ENCODE results near the gene RAD51B. TPM values are rescaled to one million over a fixed set of nuclear protein-coding genes. Genes with fewer than 3 reads are reported as not detected.

The RAD51B gene
- total RNA-seq, 5 donors from 2014 or later (not counting 1 experiment from before 2014, with no cell fraction given): 25.4 to 47.9 (median 30.0) TPM

DNA sequence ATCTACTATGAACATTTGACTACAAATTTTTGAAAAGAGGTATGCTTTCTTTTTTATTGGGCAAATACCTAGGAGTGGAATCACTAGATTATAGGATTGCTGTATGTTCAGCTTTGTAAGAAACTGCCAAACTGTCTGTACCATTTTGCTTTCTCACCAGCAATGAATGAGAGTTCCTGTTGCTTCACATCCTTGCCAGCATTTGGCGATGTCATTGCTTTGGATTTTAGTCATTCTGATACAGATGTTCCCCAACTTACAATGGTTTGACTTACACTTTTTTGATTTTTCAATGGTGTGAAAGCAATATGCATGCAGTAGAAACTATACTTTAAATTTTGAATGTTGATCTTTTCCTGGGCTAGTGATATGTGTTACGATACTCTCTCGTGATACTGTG lies 328.7 kb downstream of the RAD51B start:
- no peak overlapping the region for H3K27ac ChIP-seq (ENCODE audit: low read length)
- ChIA-PET POLR2A (interaction anchor here in 1 of 2 donors (0.6 to 0.7 kb wide), 2 partner anchors 23 to 685 kb away, joined by 3 read pairs; no protein-coding TSS in a partner anchor), CTCF (interaction anchor here in 1 of 2 donors (0.7 kb wide), 1 partner anchor 206 kb away, joined by 4 read pairs; no protein-coding TSS in a partner anchor)
- H3K4me1 Mint-ChIP-seq: peaks cover 13 to 16% (median 15%) of the 10 kb centered on the region in 3 donors
- H3K36me3 ChIP-seq (ENCODE audit: control insufficient read depth in 2 of 2, extremely low read depth in 1 of 2, insufficient read depth in 1 of 2, low read length in 1 of 2): no peaks in the 10 kb centered on the region
- WGBS (ENCODE audit: insufficient coverage): 93% methylated on average over 2 of the region's 3 CpGs
- no peak overlapping the region for H3K4me3 ChIP-seq (ENCODE audit: control insufficient read depth in 1 of 2, extremely low read depth in 1 of 2, low read length in 1 of 2)
- no peak overlapping the region for H3K4me3 Mint-ChIP-seq
- peaks cover 0 to 16% of the 10 kb centered on the region in 2 experiments for H3K4me1 ChIP-seq (ENCODE audit: control insufficient read depth in 1 of 2, extremely low read depth in 1 of 2, insufficient read depth in 2 of 2, low read length in 2 of 2)
- H3K27me3 ChIP-seq (replicated peaks in 1 of 2; ENCODE audit: control insufficient read depth in 2 of 2, extremely low read depth in 1 of 2, insufficient read depth in 2 of 2, low read length in 1 of 2): no peaks in the 10 kb centered on the region
- peaks cover 23 to 45% (median 24%) of the 10 kb centered on the region in 3 donors for H3K9me3 Mint-ChIP-seq
- no peak for DNase-seq
- no peak overlapping the region for H3K27ac Mint-ChIP-seq
- no peak for ATAC-seq (replicated peaks in 1 of 4)
- H3K9me3 ChIP-seq: no peaks in the 10 kb centered on the region
- no peaks in the 10 kb centered on the region for H3K27me3 Mint-ChIP-seq
- H3K36me3 Mint-ChIP-seq: peaks cover 30% of the 10 kb centered on the region

DNA sequence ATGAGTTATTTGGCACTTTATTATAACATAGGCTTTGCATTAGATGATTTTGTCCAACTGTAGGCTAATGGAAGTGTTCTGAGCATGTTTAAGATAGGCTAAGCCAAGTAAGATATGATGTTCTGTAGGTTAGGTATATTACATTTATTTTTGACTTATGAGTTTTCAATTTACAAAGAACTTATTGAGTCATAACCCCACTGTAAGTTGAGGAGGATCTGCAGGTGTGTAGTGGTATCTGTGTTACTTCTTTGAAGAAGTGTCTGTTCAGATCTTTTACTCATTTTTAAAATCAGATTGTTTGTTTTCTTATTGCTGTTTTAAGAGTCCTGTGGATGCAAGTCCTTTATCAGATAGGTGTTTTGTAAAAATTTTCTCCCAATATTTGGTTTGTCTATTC lies 329.2 kb downstream of the RAD51B start:
- H3K9me3 Mint-ChIP-seq: peaks cover 26 to 48% (median 27%) of the 10 kb centered on the region in 3 donors
- Histone ChIP-seq H3K4me1 (ENCODE audit: control insufficient read depth in 1 of 2, extremely low read depth in 1 of 2, insufficient read depth in 2 of 2, low read length in 2 of 2) (peaks cover 0 to 11% of the 10 kb centered on the region in 2 experiments), H3K9me3 (no peaks in the 10 kb centered on the region), H3K27me3 (replicated peaks in 1 of 2; ENCODE audit: control insufficient read depth in 2 of 2, extremely low read depth in 1 of 2, insufficient read depth in 2 of 2, low read length in 1 of 2) (no peaks in the 10 kb centered on the region), H3K36me3 (ENCODE audit: control insufficient read depth in 2 of 2, extremely low read depth in 1 of 2, insufficient read depth in 1 of 2, low read length in 1 of 2) (no peaks in the 10 kb centered on the region), H3K4me3 (ENCODE audit: control insufficient read depth in 1 of 2, extremely low read depth in 1 of 2, low read length in 1 of 2) (no peak overlapping the region), H3K27ac (ENCODE audit: low read length) (no peak overlapping the region)
- H3K36me3 Mint-ChIP-seq: peaks cover 32% of the 10 kb centered on the region
- no peak overlapping the region for H3K27ac Mint-ChIP-seq
- H3K27me3 Mint-ChIP-seq: no peaks in the 10 kb centered on the region
- ATAC-seq (replicated peaks in 1 of 4) (no peak), DNase-seq (no peak)
- CTCF ChIA-PET: no interaction called here
- POLR2A ChIA-PET: no interaction called here
- H3K4me1 Mint-ChIP-seq: peaks cover 8 to 12% (median 11%) of the 10 kb centered on the region in 3 donors
- H3K4me3 Mint-ChIP-seq: no peak overlapping the region

DNA sequence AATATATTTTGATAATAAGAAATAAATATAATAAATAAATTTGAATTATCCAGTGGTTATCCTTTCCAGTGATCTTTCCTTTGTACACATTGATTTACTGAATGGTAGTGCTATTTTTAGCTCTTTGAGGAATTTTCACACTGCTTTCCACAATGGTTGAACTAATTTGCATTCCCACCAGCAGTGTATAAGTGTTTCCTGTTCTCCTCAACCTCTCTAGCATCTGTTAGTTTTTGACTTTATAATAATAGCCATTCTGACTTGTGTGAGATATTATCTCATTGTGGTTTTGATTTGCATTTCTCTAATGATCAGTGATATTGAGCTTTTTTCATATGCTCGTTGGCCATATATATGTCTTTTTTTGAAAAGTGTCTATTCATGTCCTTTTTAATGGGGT lies 333.7 kb downstream of the RAD51B start:
- H3K9me3 Mint-ChIP-seq: peaks cover 20 to 38% (median 27%) of the 10 kb centered on the region in 3 donors
- peaks cover 27% of the 10 kb centered on the region for H3K36me3 Mint-ChIP-seq
- no peak overlapping the region for H3K4me3 Mint-ChIP-seq
- DNase-seq: no peak
- Histone ChIP-seq H3K9me3 (no peaks in the 10 kb centered on the region), H3K36me3 (ENCODE audit: control insufficient read depth in 2 of 2, extremely low read depth in 1 of 2, insufficient read depth in 1 of 2, low read length in 1 of 2) (no peaks in the 10 kb centered on the region), H3K27me3 (replicated peaks in 1 of 2; ENCODE audit: control insufficient read depth in 2 of 2, extremely low read depth in 1 of 2, insufficient read depth in 2 of 2, low read length in 1 of 2) (no peaks in the 10 kb centered on the region), H3K4me1 (ENCODE audit: control insufficient read depth in 1 of 2, extremely low read depth in 1 of 2, insufficient read depth in 2 of 2, low read length in 2 of 2) (no peaks in the 10 kb centered on the region), H3K4me3 (ENCODE audit: control insufficient read depth in 1 of 2, extremely low read depth in 1 of 2, low read length in 1 of 2) (no peak overlapping the region), H3K27ac (ENCODE audit: low read length) (no peak overlapping the region)
- H3K27ac Mint-ChIP-seq: no peak overlapping the region
- H3K4me1 Mint-ChIP-seq: peaks cover 0 to 6% (median 0%) of the 10 kb centered on the region in 3 donors
- H3K27me3 Mint-ChIP-seq: no peaks in the 10 kb centered on the region
- WGBS (ENCODE audit: insufficient coverage): no CpG with 5 or more reads among the region's 1 CpG
- ChIA-PET CTCF (no interaction called here), POLR2A (no interaction called here)
- ATAC-seq (replicated peaks in 1 of 4): no peak

DNA sequence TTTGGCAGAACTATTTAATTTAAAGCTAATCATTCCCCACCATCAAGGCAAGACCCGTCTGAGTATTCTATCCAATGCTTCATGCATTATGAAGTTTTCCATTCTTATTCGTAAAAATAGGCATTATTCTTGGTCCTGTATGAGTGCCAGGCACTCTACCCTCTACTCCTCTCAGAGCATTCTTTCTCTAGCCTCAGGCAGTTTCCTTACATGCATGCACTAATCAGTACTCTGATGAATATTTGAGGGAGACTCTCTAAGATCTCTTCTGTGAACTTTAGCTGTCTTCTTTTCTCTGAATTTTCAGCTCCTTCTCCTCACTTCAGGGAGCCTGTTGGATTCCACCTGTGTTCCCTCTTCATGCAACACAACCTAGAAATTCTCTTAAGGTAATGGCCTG lies 334.7 kb downstream of the RAD51B start:
- Histone ChIP-seq H3K4me1 (ENCODE audit: control insufficient read depth in 1 of 2, extremely low read depth in 1 of 2, insufficient read depth in 2 of 2, low read length in 2 of 2) (no peaks in the 10 kb centered on the region), H3K9me3 (no peaks in the 10 kb centered on the region), H3K4me3 (ENCODE audit: control insufficient read depth in 1 of 2, extremely low read depth in 1 of 2, low read length in 1 of 2) (no peak overlapping the region), H3K27ac (ENCODE audit: low read length) (no peak overlapping the region), H3K36me3 (ENCODE audit: control insufficient read depth in 2 of 2, extremely low read depth in 1 of 2, insufficient read depth in 1 of 2, low read length in 1 of 2) (no peaks in the 10 kb centered on the region), H3K27me3 (replicated peaks in 1 of 2; ENCODE audit: control insufficient read depth in 2 of 2, extremely low read depth in 1 of 2, insufficient read depth in 2 of 2, low read length in 1 of 2) (no peaks in the 10 kb centered on the region)
- POLR2A ChIA-PET: no interaction called here
- CTCF ChIA-PET: no interaction called here
- no peak overlapping the region for H3K27ac Mint-ChIP-seq
- WGBS (ENCODE audit: insufficient coverage): no CpG with 5 or more reads among the region's 2 CpGs
- DNase-seq (no peak), ATAC-seq (replicated peaks in 1 of 4) (no peak)
- peaks cover 23% of the 10 kb centered on the region for H3K36me3 Mint-ChIP-seq
- H3K27me3 Mint-ChIP-seq: no peaks in the 10 kb centered on the region
- H3K9me3 Mint-ChIP-seq: peaks cover 12 to 30% (median 22%) of the 10 kb centered on the region in 3 donors
- no peak overlapping the region for H3K4me3 Mint-ChIP-seq
- peaks cover 0 to 6% (median 0%) of the 10 kb centered on the region in 3 donors for H3K4me1 Mint-ChIP-seq

DNA sequence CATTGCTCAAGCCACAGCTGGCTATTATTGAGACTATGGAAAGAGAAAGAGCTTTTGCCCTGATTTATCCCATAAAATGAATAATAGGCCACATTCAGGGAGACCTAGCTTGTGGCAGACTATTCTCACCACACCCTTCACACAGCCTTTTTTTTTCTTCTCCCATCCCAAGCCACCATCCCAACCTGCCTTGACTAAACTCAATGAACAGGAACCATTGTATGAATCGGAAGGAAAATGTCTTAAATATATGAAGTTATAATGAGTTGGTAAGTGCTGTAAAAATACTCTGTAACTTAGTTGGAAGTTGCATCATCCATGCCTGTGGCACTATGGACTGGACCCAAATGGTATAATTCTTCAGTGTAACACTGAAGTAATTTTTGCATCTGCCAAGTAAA lies 338.4 kb downstream of the RAD51B start:
- H3K27ac ChIP-seq (ENCODE audit: low read length): no peak overlapping the region
- H3K27me3 ChIP-seq (replicated peaks in 1 of 2; ENCODE audit: control insufficient read depth in 2 of 2, extremely low read depth in 1 of 2, insufficient read depth in 2 of 2, low read length in 1 of 2): no peaks in the 10 kb centered on the region
- no CpG with 5 or more reads among the region's 1 CpG for WGBS (ENCODE audit: insufficient coverage)
- Mint-ChIP-seq H3K27me3 (no peaks in the 10 kb centered on the region), H3K4me3 (no peak overlapping the region), H3K4me1 (peaks cover 0 to 6% (median 0%) of the 10 kb centered on the region in 3 donors), H3K9me3 (peaks cover 4 to 10% (median 10%) of the 10 kb centered on the region in 3 donors), H3K36me3 (peaks cover 11% of the 10 kb centered on the region), H3K27ac (no peak overlapping the region)
- no peaks in the 10 kb centered on the region for H3K36me3 ChIP-seq (ENCODE audit: control insufficient read depth in 2 of 2, extremely low read depth in 1 of 2, insufficient read depth in 1 of 2, low read length in 1 of 2)
- POLR2A ChIA-PET: interaction anchor here in 1 of 2 donors (0.7 kb wide), 1 partner anchor 632 kb away, joined by 3 read pairs; no protein-coding TSS in a partner anchor
- H3K4me1 ChIP-seq (ENCODE audit: control insufficient read depth in 1 of 2, extremely low read depth in 1 of 2, insufficient read depth in 2 of 2, low read length in 2 of 2): no peaks in the 10 kb centered on the region
- H3K9me3 ChIP-seq: no peaks in the 10 kb centered on the region
- CTCF ChIA-PET: no interaction called here
- no peak for DNase-seq
- H3K4me3 ChIP-seq (ENCODE audit: control insufficient read depth in 1 of 2, extremely low read depth in 1 of 2, low read length in 1 of 2): no peak overlapping the region
- ATAC-seq (replicated peaks in 1 of 4): no peak

DNA sequence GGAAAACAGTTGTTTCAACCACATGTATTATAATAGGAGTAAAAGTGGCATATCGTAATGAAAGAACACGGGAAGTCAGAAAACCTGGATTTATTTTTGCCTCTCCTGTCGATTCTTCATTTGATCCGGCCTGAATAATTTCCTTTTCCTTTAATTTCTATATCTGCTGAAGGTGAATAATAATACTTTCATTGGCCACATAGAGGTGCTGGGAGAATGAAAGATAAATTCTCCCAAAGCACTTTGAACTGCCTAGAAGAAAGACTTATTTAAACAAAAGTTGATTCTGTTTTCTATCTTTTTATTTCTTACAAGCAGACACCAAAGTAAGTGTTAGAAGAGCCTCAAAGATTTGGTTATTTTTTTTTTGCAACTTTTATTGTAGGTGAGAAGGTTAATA lies 339.1 kb downstream of the RAD51B start:
- Histone ChIP-seq H3K9me3 (no peaks in the 10 kb centered on the region), H3K4me3 (ENCODE audit: control insufficient read depth in 1 of 2, extremely low read depth in 1 of 2, low read length in 1 of 2) (no peak overlapping the region), H3K27me3 (replicated peaks in 1 of 2; ENCODE audit: control insufficient read depth in 2 of 2, extremely low read depth in 1 of 2, insufficient read depth in 2 of 2, low read length in 1 of 2) (no peaks in the 10 kb centered on the region), H3K27ac (ENCODE audit: low read length) (no peak overlapping the region), H3K36me3 (ENCODE audit: control insufficient read depth in 2 of 2, extremely low read depth in 1 of 2, insufficient read depth in 1 of 2, low read length in 1 of 2) (no peaks in the 10 kb centered on the region), H3K4me1 (ENCODE audit: control insufficient read depth in 1 of 2, extremely low read depth in 1 of 2, insufficient read depth in 2 of 2, low read length in 2 of 2) (no peaks in the 10 kb centered on the region)
- CTCF ChIA-PET: no interaction called here
- no peak overlapping the region for H3K4me3 Mint-ChIP-seq
- peaks cover 8% of the 10 kb centered on the region for H3K36me3 Mint-ChIP-seq
- peaks cover 0 to 6% (median 6%) of the 10 kb centered on the region in 3 donors for H3K9me3 Mint-ChIP-seq
- no peak overlapping the region for H3K27ac Mint-ChIP-seq
- peaks cover 0 to 6% (median 0%) of the 10 kb centered on the region in 3 donors for H3K4me1 Mint-ChIP-seq
- H3K27me3 Mint-ChIP-seq: no peaks in the 10 kb centered on the region
- POLR2A ChIA-PET: no interaction called here
- ATAC-seq (replicated peaks in 1 of 4) (no peak), DNase-seq (no peak)
- WGBS (ENCODE audit: insufficient coverage): no CpG with 5 or more reads among the region's 4 CpGs
